HL-60 (cell line): ENCODE measurements around the gene P4HA2.

Source experiments
- GABPA ChIP-seq: IDR thresholded peaks from 2 replicates; pipeline ENCODE4 v1.6.1; 2012; ENCODE audit warnings: low read depth
- POLR2AphosphoS5 ChIP-seq: IDR thresholded peaks from 2 replicates; pipeline ENCODE4 v1.6.1; 2012; ENCODE audit warnings: low read depth
- SPI1 ChIP-seq: IDR thresholded peaks from 2 replicates; pipeline ENCODE4 v1.6.1; 2012; ENCODE audit warnings: low read depth, mild to moderate bottlenecking, borderline replicate concordance
- TF ChIP-seq, protein P1 (sequence below): IDR thresholded peaks from one replicate; pipeline ENCODE4 v1.5.1; 2011; ENCODE audit warnings: low read length, control low read depth, inconsistent platforms; ENCODE audit not compliant: insufficient read depth
- TF ChIP-seq, protein P2 (sequence below): IDR thresholded peaks from 2 replicates; pipeline ENCODE4 v1.6.1; 2012; ENCODE audit warnings: low read depth; ENCODE audit not compliant: insufficient replicate concordance

DNA sequence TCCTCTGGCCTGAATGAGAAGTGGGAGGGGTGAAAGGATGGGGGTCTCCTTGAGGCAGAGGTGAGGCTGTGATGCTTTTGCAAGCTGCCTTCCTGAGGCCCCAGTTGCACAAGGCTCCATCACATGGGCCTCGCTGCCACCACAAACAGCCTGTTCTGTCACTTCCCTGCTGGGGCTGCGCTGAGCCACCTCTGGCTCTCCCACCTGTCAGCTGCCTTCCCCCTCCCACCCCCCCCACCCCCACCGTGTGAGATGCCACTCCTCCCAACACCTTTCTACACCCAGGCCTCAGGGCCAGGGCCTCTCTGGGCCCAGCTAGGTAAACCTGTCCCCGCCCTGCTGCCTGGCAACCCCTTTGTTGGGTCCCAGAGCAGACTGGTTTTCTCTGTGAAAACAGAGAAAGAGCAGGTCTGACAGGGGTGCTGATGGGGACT, 25.4 kb upstream of the P4HA2 start:
- TF ChIP-seq, protein P1, sequence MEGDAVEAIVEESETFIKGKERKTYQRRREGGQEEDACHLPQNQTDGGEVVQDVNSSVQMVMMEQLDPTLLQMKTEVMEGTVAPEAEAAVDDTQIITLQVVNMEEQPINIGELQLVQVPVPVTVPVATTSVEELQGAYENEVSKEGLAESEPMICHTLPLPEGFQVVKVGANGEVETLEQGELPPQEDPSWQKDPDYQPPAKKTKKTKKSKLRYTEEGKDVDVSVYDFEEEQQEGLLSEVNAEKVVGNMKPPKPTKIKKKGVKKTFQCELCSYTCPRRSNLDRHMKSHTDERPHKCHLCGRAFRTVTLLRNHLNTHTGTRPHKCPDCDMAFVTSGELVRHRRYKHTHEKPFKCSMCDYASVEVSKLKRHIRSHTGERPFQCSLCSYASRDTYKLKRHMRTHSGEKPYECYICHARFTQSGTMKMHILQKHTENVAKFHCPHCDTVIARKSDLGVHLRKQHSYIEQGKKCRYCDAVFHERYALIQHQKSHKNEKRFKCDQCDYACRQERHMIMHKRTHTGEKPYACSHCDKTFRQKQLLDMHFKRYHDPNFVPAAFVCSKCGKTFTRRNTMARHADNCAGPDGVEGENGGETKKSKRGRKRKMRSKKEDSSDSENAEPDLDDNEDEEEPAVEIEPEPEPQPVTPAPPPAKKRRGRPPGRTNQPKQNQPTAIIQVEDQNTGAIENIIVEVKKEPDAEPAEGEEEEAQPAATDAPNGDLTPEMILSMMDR, result no peak
- TF ChIP-seq, protein P2, sequence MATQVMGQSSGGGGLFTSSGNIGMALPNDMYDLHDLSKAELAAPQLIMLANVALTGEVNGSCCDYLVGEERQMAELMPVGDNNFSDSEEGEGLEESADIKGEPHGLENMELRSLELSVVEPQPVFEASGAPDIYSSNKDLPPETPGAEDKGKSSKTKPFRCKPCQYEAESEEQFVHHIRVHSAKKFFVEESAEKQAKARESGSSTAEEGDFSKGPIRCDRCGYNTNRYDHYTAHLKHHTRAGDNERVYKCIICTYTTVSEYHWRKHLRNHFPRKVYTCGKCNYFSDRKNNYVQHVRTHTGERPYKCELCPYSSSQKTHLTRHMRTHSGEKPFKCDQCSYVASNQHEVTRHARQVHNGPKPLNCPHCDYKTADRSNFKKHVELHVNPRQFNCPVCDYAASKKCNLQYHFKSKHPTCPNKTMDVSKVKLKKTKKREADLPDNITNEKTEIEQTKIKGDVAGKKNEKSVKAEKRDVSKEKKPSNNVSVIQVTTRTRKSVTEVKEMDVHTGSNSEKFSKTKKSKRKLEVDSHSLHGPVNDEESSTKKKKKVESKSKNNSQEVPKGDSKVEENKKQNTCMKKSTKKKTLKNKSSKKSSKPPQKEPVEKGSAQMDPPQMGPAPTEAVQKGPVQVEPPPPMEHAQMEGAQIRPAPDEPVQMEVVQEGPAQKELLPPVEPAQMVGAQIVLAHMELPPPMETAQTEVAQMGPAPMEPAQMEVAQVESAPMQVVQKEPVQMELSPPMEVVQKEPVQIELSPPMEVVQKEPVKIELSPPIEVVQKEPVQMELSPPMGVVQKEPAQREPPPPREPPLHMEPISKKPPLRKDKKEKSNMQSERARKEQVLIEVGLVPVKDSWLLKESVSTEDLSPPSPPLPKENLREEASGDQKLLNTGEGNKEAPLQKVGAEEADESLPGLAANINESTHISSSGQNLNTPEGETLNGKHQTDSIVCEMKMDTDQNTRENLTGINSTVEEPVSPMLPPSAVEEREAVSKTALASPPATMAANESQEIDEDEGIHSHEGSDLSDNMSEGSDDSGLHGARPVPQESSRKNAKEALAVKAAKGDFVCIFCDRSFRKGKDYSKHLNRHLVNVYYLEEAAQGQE, result no peak
- no peak for TF ChIP-seq GABPA
- peak; percentile 41; the same call in 1 of the 2 replicates for TF ChIP-seq POLR2AphosphoS5
- peak; percentile 25; the same call in 1 of the 2 replicates for TF ChIP-seq SPI1
